Prostate gland (tissue), 2 donors: ENCODE measurements around the gene NES.

Experiments
- CTCF ChIP-seq, 4 experiments: fragments of 200-600 bp in 2 of 4; fragments of 450-650 bp in 2 of 4; sonication (generic) in 2 of 4; IDR thresholded peaks; 1 replicate in 3 of 4; 2 replicates in 1 of 4; pipeline ENCODE4 v1.5.1; 2016 to 2019; ENCODE audit warnings: antibody characterized with exemption in 4 of 4, mild to moderate bottlenecking in 2 of 4, moderate library complexity in 2 of 4
- POLR2AphosphoS5 ChIP-seq: sonication (generic); formaldehyde crosslinking; IDR thresholded peaks from one replicate; pipeline ENCODE4 v1.6.1; 2017; ENCODE audit warnings: antibody characterized with exemption

DNA sequence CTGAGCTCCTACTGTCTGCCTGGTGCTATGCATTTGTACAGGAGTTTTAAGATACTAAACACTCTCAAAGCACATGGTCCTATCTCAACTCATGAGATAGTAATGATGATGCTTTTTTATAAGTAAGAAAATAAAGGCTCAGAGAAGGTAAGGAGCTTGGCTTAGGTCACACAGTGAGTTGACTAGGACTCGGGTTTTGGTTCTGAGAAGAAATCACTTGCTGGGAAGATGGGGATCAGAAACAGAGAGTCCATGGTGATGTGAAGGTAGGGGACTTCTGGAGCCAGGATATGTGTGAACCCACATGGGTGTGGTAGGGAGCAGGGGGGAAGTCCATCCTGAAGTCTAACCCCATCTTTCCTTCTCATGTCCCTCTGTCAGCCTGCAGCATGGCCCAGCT is 31.5 kb downstream of the NES start:
- TF ChIP-seq CTCF (IDR thresholded peaks at IDR 0.05) (no peak), POLR2AphosphoS5 (no peak)
